AG04449 (cell line): Measurements from ENCODE around the gene SNX30.

Source experiments
- CTCF ChIA-PET: fragments of 350-600 bp; formaldehyde crosslinking; extraction: SDS; loops from one replicate; lab custom pipeline; 2021; ENCODE audit warnings: antibody characterized with exemption; lab: Yijun Ruan, JAX
- POLR2A ChIA-PET: fragments of 400-600, 350-600 bp; formaldehyde crosslinking; extraction: SDS; loops from one replicate; lab custom pipeline; 2020; ENCODE audit warnings: antibody characterized with exemption, inconsistent platforms; lab: Yijun Ruan, JAX
- DNase-seq: peaks from one replicate; pipeline ENCODE4 v3.0.0-alpha.2; 2010; ENCODE audit warnings: low read depth, low spot score
- H3K4me3 ChIP-seq: 2 replicates; pipeline ENCODE4 v1.5.1; 2011; ENCODE audit warnings: low read depth, mild to moderate bottlenecking, control low read depth, low read length
- TF ChIP-seq, protein P1 (sequence below): IDR thresholded peaks from one replicate; pipeline ENCODE4 v1.5.1; 2011; ENCODE audit warnings: mild to moderate bottlenecking, moderate library complexity, low read length, control low read depth, inconsistent platforms; ENCODE audit not compliant: insufficient read depth; ENCODE audit errors: missing control alignments

Gene SNX30

GRCh38 chr9:112795921-112796320, 45.4 kb downstream of the SNX30 start:
- no peak overlapping the region for H3K4me3 ChIP-seq
- TF ChIP-seq, protein P1, sequence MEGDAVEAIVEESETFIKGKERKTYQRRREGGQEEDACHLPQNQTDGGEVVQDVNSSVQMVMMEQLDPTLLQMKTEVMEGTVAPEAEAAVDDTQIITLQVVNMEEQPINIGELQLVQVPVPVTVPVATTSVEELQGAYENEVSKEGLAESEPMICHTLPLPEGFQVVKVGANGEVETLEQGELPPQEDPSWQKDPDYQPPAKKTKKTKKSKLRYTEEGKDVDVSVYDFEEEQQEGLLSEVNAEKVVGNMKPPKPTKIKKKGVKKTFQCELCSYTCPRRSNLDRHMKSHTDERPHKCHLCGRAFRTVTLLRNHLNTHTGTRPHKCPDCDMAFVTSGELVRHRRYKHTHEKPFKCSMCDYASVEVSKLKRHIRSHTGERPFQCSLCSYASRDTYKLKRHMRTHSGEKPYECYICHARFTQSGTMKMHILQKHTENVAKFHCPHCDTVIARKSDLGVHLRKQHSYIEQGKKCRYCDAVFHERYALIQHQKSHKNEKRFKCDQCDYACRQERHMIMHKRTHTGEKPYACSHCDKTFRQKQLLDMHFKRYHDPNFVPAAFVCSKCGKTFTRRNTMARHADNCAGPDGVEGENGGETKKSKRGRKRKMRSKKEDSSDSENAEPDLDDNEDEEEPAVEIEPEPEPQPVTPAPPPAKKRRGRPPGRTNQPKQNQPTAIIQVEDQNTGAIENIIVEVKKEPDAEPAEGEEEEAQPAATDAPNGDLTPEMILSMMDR, result no peak
- no peak for DNase-seq
- ChIA-PET POLR2A (no interaction called here), CTCF (interaction anchor here (0.9 to 1.8 kb wide), 2 partner anchors 24 to 107 kb away, joined by 3 to 6 read pairs; no protein-coding TSS in a partner anchor)

DNA sequence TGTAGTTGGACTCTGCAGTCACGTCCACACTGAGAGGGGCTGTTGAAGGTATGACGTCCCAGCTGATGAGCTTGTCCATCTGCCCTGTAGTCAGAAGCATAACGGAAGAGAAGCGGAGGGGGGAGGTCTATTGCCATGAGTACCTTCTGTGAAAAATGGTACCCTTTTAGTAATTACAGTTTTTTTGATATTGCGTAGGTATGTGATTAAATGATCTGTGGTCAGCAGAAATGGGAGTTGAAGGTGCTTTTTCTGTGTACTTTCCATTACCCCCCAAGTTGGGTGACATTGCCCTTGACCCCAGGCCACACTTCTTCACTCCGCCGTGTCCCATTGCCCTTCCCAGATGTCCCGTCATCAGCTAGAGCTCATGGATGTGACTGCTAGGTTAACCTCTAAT, 45.9 kb downstream of the SNX30 start:
- ChIA-PET POLR2A (no interaction called here), CTCF (interaction anchor here (0.9 to 1.8 kb wide), 2 partner anchors 24 to 107 kb away, joined by 3 to 6 read pairs; no protein-coding TSS in a partner anchor)
- TF ChIP-seq, protein P1, result no peak
- DNase-seq, result no peak
- no peak overlapping the region for H3K4me3 ChIP-seq

- TF ChIP-seq, protein P1, result no peak
- no peak for DNase-seq
- CTCF ChIA-PET, result interaction anchor here (2.2 kb wide), 1 partner anchor 11 kb away, joined by 15 read pairs; no protein-coding TSS in a partner anchor
- POLR2A ChIA-PET, result no interaction called here
- H3K4me3 ChIP-seq, result no peak overlapping the region
These were observed 58.8 kb downstream of the SNX30 start for GRCh38 chr9:112809351-112809848.

GRCh38 chr9:112809906-112810305, 59.3 kb downstream of the SNX30 start:
- ChIA-PET CTCF (interaction anchor here (2.2 kb wide), 1 partner anchor 10 kb away, joined by 15 read pairs; no protein-coding TSS in a partner anchor), POLR2A (no interaction called here)
- no peak overlapping the region for H3K4me3 ChIP-seq
- no peak for DNase-seq
- TF ChIP-seq, protein P1, result no peak

- H3K4me3 ChIP-seq, result no peak overlapping the region
- TF ChIP-seq, protein P1, result no peak
- CTCF ChIA-PET, result interaction anchor here (1.1 to 2.2 kb wide), 2 partner anchors 9 to 34 kb away, joined by 3 to 15 read pairs; no protein-coding TSS in a partner anchor
- DNase-seq, result no peak
- POLR2A ChIA-PET, result no interaction called here
These were observed 60.3 kb downstream of the SNX30 start for GRCh38 chr9:112810696-112811490.

DNA sequence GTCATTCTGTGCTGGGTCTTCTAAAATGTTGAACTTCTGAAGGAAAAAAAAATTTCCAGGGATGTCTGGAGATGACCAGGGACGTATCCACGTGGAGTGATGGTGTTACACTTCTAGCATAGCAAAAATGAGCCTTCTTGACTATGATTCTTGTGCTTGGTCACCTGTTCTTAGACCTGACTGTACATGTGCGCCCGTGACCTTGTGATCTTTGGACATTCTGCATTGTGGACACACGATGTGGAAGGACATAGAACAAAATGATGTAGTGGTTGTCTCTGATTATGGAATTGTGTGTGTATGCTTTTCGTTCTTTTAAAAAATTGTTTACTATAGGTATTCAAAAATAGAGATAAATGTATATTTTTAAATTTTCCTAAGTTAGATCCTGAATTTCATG, 61.0 kb downstream of the SNX30 start:
- ChIA-PET CTCF (interaction anchor here (1.1 to 2.2 kb wide), 2 partner anchors 9 to 33 kb away, joined by 3 to 15 read pairs; no protein-coding TSS in a partner anchor), POLR2A (no interaction called here)
- TF ChIP-seq, protein P1, result no peak
- no peak for DNase-seq
- no peak overlapping the region for H3K4me3 ChIP-seq
